Measurements from ENCODE around the gene SMAD9.

Gene SMAD9

GRCh38 chr13:36819739-36820090, 100.3 kb downstream of the SMAD9 start:
- CTCF ChIA-PET: no interaction called here

GRCh38 chr13:36818804-36819738, 101.0 kb downstream of the SMAD9 start, which contains the start of gene RFXAP:
TSS of gene RFXAP (plus strand) at chr13:36819222. CDS start at chr13:36819358, 136 bp downstream.
- H3K27ac ChIP-seq: peak within 1 kb of the TSS; percentile 68
- CTCF ChIA-PET: interaction anchor here (0.5 to 0.7 kb wide), 2 partner anchors 83 to 811 kb away, joined by 3 read pairs; no protein-coding TSS in a partner anchor
- POLR2A ChIA-PET (ENCODE audit: low non-redundant PET): no interaction called here
- TF ChIP-seq CTCF (conservative IDR thresholded peaks at IDR 0.05; ENCODE audit: low read depth): no peak
- DNase-seq (ENCODE audit: low spot score): peak; percentile 91

More at GRCh38 chr13:36819739-36820090, 100.3 kb downstream of the SMAD9 start:
- TF ChIP-seq CTCF (conservative IDR thresholded peaks at IDR 0.05; ENCODE audit: low read depth): no peak
- POLR2A ChIA-PET (ENCODE audit: low non-redundant PET): no interaction called here
- peak; percentile 20 for DNase-seq (ENCODE audit: low spot score)
- peak overlapping the region; percentile 68 for H3K27ac ChIP-seq

- DNase-seq (ENCODE audit: low spot score): no peak
- no peak overlapping the region for H3K27ac ChIP-seq
- no peak for TF ChIP-seq CTCF (conservative IDR thresholded peaks at IDR 0.05; ENCODE audit: low read depth)
- ChIA-PET CTCF (interaction anchor here (0.5 to 0.7 kb wide), 3 partner anchors 82 to 812 kb away, joined by 3 read pairs; no protein-coding TSS in a partner anchor), POLR2A (ENCODE audit: low non-redundant PET) (no interaction called here)
These were observed 101.8 kb downstream of the SMAD9 start for GRCh38 chr13:36817996-36818803.

GRCh38 chr13:36815062-36815461, 105.0 kb downstream of the SMAD9 start:
- TF ChIP-seq CTCF (conservative IDR thresholded peaks at IDR 0.05; ENCODE audit: low read depth): 0 out of 2 replicates have a peak, but pooled peaks have one; percentile 14
- DNase-seq (ENCODE audit: low spot score): no peak
- H3K27ac ChIP-seq: no peak overlapping the region
- POLR2A ChIA-PET (ENCODE audit: low non-redundant PET): no interaction called here
- CTCF ChIA-PET: no interaction called here

GRCh38 chr13:36814465-36814864, 105.6 kb downstream of the SMAD9 start:
- CTCF ChIA-PET: no interaction called here
- no peak for DNase-seq (ENCODE audit: low spot score)
- POLR2A ChIA-PET (ENCODE audit: low non-redundant PET): no interaction called here

More at GRCh38 chr13:36814465-36814864, 105.6 kb downstream of the SMAD9 start:
- no peak for TF ChIP-seq CTCF (conservative IDR thresholded peaks at IDR 0.05; ENCODE audit: low read depth)
- H3K27ac ChIP-seq: no peak overlapping the region

All from RWPE1 (cell line).